Stimulated activated naive CD8-positive, alpha-beta T cell treated with anti-CD3 and anti-CD28 coated beads, Interleukin-15, amount 100 ng/mL, for 72 hours (primary cell): ENCODE data around the gene DNAJC5G.

Experiments
- ATAC-seq: fragments of 150-1000 bp; cut with Tn5 transposase; 2 replicates; pipeline ENCODE4 v1.10.0; 2021; ENCODE audit warnings: mild to moderate bottlenecking, moderate library complexity
- DNase-seq, 2 donors: peaks; one replicate each; pipeline ENCODE4 v3.0.0; 2021 to 2022
- H3K27ac Mint-ChIP-seq, 2 donors: one replicate each; pipeline ENCODE4 v1.8.0; 2022; ENCODE audit warnings: mild to moderate bottlenecking in 2 of 2, mixed read lengths in 2 of 2, moderate library complexity in 2 of 2
- H3K27me3 Mint-ChIP-seq: one replicate; pipeline ENCODE4 v1.8.0; 2022; ENCODE audit warnings: mixed read lengths
- H3K4me1 Mint-ChIP-seq: one replicate; pipeline ENCODE4 v1.8.0; 2022; ENCODE audit warnings: mild to moderate bottlenecking, mixed read lengths
- H3K4me3 Mint-ChIP-seq, 2 donors: one replicate each; pipeline ENCODE4 v1.8.0; 2022; ENCODE audit warnings: mild to moderate bottlenecking in 2 of 2, mixed read lengths in 2 of 2, moderate library complexity in 1 of 2
- H3K9me3 Mint-ChIP-seq, 2 donors: one replicate each; pipeline ENCODE4 v1.8.0; 2022; ENCODE audit warnings: mixed read lengths in 2 of 2

The DNAJC5G gene

DNA sequence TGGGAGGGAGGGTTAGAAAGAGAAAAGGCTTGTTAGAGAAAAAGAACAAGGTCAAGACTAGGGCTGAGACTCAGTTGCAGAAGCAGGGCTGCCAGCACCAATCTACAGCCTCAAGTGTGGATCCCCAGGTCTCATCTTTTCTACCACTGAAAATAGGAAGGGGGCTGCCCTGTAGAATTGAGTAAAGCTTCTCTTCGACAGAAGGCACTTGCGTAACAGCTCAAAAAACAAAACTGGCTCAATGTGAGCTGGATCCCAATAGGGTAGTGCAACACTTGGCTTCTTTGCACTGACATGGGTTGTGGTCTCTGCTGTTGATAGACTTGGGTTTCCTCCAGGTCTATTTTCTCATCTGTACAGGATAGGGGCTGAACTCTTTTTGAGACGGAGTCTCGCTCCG is 49.5 kb downstream of the DNAJC5G start:
- peak overlapping the region in 1 of 2 donors; percentile 63 for H3K27ac Mint-ChIP-seq
- no peaks in the 10 kb centered on the region for H3K27me3 Mint-ChIP-seq
- H3K9me3 Mint-ChIP-seq = no peaks in the 10 kb centered on the region
- peak overlapping the region in 1 of 2 donors; percentile 3 for H3K4me3 Mint-ChIP-seq
- no peak for DNase-seq
- peaks cover 19% of the 10 kb centered on the region for H3K4me1 Mint-ChIP-seq
- ATAC-seq = no peak
